LNCaP clone FGC (cell line): ENCODE results near the gene RASSF7.

Experiments used
- DNase-seq: peaks from one replicate; pipeline ENCODE4 v3.0.0-alpha.2; 2011; ENCODE audit warnings: low read depth
- H3K4me3 ChIP-seq: 2 replicates; pipeline ENCODE4 v1.5.1; 2011; ENCODE audit warnings: mild to moderate bottlenecking, low read depth, low read length, control low read depth
- CTCF ChIP-seq: IDR thresholded peaks from 2 replicates; pipeline ENCODE4 v1.5.1; 2012; ENCODE audit warnings: mild to moderate bottlenecking; ENCODE audit not compliant: control insufficient read depth, insufficient read depth; ENCODE audit errors: extremely low read depth

Gene RASSF7

GRCh38 chr11:534396-535209, 26.2 kb upstream of the RASSF7 start:
- DNase-seq: peak; percentile 25
- H3K4me3 ChIP-seq: peak overlapping the region; percentile 89
- peak; percentile 28; the same call in 1 of the 2 replicates for TF ChIP-seq CTCF

GRCh38 chr11:535210-535518, 25.6 kb upstream of the RASSF7 start:
- TF ChIP-seq CTCF: peak; percentile 42
- no peak for DNase-seq
- H3K4me3 ChIP-seq: peak overlapping the region; percentile 89

GRCh38 chr11:535519-536454, 25.0 kb upstream of the RASSF7 start, which contains the start of gene HRAS:
Gene HRAS, minus strand, starts transcription at chr11:535576.
- peak within 1 kb of the TSS; percentile 89 for H3K4me3 ChIP-seq
- no peak for TF ChIP-seq CTCF
- DNase-seq: peak; percentile 62

GRCh38 chr11:536841-537621, 23.7 kb upstream of the RASSF7 start, which contains the start of gene LRRC56:
Gene LRRC56, plus strand, starts transcription at chr11:537527. Its CDS starts 3,158 bp downstream, at chr11:540685.
- H3K4me3 ChIP-seq: peak within 1 kb of the TSS; percentile 62
- DNase-seq: peak; percentile 63
- TF ChIP-seq CTCF: no peak

GRCh38 chr11:537622-538430, 22.9 kb upstream of the RASSF7 start:
- TF ChIP-seq CTCF: no peak
- DNase-seq: no peak
- H3K4me3 ChIP-seq: peak overlapping the region; percentile 62
